Endodermal cell (in vitro differentiated cells): ENCODE results near the gene CHRD. TPM values are rescaled to one million over a fixed set of nuclear protein-coding genes. Genes with fewer than 3 reads are reported as not detected.

ENCODE experiments used
- DNase-seq: peaks from one replicate; pipeline ENCODE4 v3.0.0-alpha.2; 2017
- H3K27ac ChIP-seq: 2 replicates; pipeline ENCODE4 v1.5.1; 2013; ENCODE audit warnings: mild to moderate bottlenecking, low read depth, low read length, moderate library complexity
- H3K27me3 ChIP-seq: 2 replicates; pipeline ENCODE4 v1.6.1; 2013; ENCODE audit warnings: mild to moderate bottlenecking, low read length, moderate library complexity; ENCODE audit not compliant: insufficient read depth, control insufficient read depth, poor library complexity, severe bottlenecking
- H3K36me3 ChIP-seq: 2 replicates; pipeline ENCODE4 v1.7.0; 2013; ENCODE audit warnings: mild to moderate bottlenecking, low read length, moderate library complexity; ENCODE audit not compliant: control insufficient read depth, insufficient read depth
- H3K4me1 ChIP-seq: one replicate; pipeline ENCODE4 v1.7.0; 2013; ENCODE audit warnings: low read length; ENCODE audit not compliant: control insufficient read depth, insufficient read depth
- H3K4me3 ChIP-seq: 2 replicates; pipeline ENCODE4 v1.5.1; 2013; ENCODE audit warnings: mild to moderate bottlenecking, low read length, moderate library complexity
- H3K9ac ChIP-seq: 2 replicates; pipeline ENCODE4 v1.6.1; 2013; ENCODE audit warnings: mild to moderate bottlenecking, low read length, moderate library complexity; ENCODE audit not compliant: poor library complexity, severe bottlenecking; ENCODE audit errors: extremely low read depth
- H3K9me3 ChIP-seq: 2 replicates; pipeline ENCODE4 v1.6.1; 2013; ENCODE audit warnings: mild to moderate bottlenecking, low read length, moderate library complexity; ENCODE audit not compliant: control insufficient read depth
- H3K27ac Mint-ChIP-seq: 2 replicates; pipeline ENCODE4 v1.8.0; 2020; ENCODE audit warnings: mixed read lengths
- H3K27me3 Mint-ChIP-seq: 2 replicates; pipeline ENCODE4 v1.8.0; 2021; ENCODE audit warnings: mild to moderate bottlenecking, mixed read lengths; ENCODE audit not compliant: insufficient read depth
- H3K36me3 Mint-ChIP-seq: 2 replicates; pipeline ENCODE4 v1.8.0; 2020; ENCODE audit warnings: low read depth, mixed read lengths
- H3K4me1 Mint-ChIP-seq: 2 replicates; pipeline ENCODE4 v1.8.0; 2020; ENCODE audit warnings: mixed read lengths
- H3K4me3 Mint-ChIP-seq: 2 replicates; pipeline ENCODE4 v1.8.0; 2020; ENCODE audit warnings: mild to moderate bottlenecking, moderate library complexity, mixed read lengths
- H3K9me3 Mint-ChIP-seq: 2 replicates; pipeline ENCODE4 v1.8.0; 2020; ENCODE audit warnings: mild to moderate bottlenecking, mixed read lengths
- WGBS, 2 experiments: methylation state at CpG; one replicate each; pipeline versions ENCODE4 v1.1.5 to v1.1.7; 2013; ENCODE audit warnings: missing lambda C conversion rate in 2 of 2, mixed read lengths in 1 of 2; ENCODE audit not compliant: insufficient coverage in 1 of 2, insufficient read length in 1 of 2; 5-methylcytosine and 5-hydroxymethylcytosine counted together
- total RNA-seq, 2 donors: library from RNA; stranded (reverse); fragmentation: NEBNext Ultra II Directional in 1 of 2; extraction: Animal tissue kit (Norgen Biotek cat#: 25700) in 1 of 2; gene quantifications; 2 replicates in 1 of 2; 3 replicates in 1 of 2; pipeline ENCODE4 v1.2.1, GENCODE V29; 2021
- TF ChIP-seq, protein P1 (sequence below): fragments of 200-600 bp; sonication (generic); conservative IDR thresholded peaks from 2 replicates; pipeline ENCODE4 v1.5.0; 2021; ENCODE audit warnings: antibody characterized with exemption, mild to moderate bottlenecking

CHRD gene
- total RNA-seq, 2 donors from 2014 or later: 5.0 to 17.4 TPM

GRCh38 chr3:184380627-184381260 lies 890 bp downstream of the CHRD start:
- Histone ChIP-seq H3K36me3 (no peaks in the 10 kb centered on the region), H3K4me3 (peak overlapping the region; percentile 64), H3K27ac (no peak overlapping the region), H3K9ac (no peak overlapping the region), H3K9me3 (no peaks in the 10 kb centered on the region), H3K4me1 (peaks cover 6% of the 10 kb centered on the region), H3K27me3 (peaks cover 46% of the 10 kb centered on the region)
- H3K9me3 Mint-ChIP-seq: no peaks in the 10 kb centered on the region
- no peak overlapping the region for H3K27ac Mint-ChIP-seq
- peaks cover 57% of the 10 kb centered on the region for H3K27me3 Mint-ChIP-seq
- DNase-seq: peak; percentile 64
- WGBS, 2 experiments: 0 to 3% methylated on average over 32 to 42 of the region's 42 CpGs
- peaks cover 28% of the 10 kb centered on the region for H3K4me1 Mint-ChIP-seq
- H3K36me3 Mint-ChIP-seq: no peaks in the 10 kb centered on the region
- TF ChIP-seq, protein P1, sequence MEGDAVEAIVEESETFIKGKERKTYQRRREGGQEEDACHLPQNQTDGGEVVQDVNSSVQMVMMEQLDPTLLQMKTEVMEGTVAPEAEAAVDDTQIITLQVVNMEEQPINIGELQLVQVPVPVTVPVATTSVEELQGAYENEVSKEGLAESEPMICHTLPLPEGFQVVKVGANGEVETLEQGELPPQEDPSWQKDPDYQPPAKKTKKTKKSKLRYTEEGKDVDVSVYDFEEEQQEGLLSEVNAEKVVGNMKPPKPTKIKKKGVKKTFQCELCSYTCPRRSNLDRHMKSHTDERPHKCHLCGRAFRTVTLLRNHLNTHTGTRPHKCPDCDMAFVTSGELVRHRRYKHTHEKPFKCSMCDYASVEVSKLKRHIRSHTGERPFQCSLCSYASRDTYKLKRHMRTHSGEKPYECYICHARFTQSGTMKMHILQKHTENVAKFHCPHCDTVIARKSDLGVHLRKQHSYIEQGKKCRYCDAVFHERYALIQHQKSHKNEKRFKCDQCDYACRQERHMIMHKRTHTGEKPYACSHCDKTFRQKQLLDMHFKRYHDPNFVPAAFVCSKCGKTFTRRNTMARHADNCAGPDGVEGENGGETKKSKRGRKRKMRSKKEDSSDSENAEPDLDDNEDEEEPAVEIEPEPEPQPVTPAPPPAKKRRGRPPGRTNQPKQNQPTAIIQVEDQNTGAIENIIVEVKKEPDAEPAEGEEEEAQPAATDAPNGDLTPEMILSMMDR: no peak
- peak overlapping the region; percentile 52 for H3K4me3 Mint-ChIP-seq

DNA sequence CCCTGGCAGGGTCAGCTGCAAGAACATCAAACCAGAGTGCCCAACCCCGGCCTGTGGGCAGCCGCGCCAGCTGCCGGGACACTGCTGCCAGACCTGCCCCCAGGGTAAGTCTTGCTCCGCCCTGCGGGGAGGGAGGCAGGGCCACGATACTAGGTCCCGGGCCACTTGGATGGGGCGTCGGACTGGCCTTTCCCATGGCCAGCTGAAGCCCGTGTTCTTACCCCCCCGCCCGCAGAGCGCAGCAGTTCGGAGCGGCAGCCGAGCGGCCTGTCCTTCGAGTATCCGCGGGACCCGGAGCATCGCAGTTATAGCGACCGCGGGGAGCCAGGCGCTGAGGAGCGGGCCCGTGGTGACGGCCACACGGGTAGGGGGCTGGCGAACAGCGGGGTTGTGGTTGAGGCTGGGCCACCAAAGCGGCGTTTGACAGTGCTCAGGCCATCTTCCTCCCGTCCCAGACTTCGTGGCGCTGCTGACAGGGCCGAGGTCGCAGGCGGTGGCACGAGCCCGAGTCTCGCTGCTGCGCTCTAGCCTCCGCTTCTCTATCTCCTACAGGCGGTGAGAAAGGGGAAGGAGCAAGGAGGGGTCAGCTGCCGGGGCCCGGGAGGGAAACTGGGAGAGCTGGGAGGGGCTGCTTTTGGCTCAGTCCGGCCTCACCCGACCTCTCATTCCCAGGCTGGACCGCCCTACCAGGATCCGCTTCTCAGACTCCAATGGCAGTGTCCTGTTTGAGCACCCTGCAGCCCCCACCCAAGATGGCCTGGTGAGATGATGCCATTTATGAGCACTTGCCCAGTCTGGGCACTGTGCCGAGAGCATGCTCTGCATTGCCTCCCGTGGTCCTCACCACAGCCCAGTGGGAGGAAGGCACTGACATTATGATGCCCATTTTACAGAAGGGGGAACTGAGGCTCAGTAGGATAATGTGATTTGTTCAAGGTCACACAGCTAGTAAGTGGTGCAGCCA lies 1.7 kb downstream of the CHRD start:
- no peak overlapping the region for H3K27ac ChIP-seq
- H3K4me1 Mint-ChIP-seq: peaks cover 28% of the 10 kb centered on the region
- H3K9ac ChIP-seq: no peak overlapping the region
- TF ChIP-seq, protein P1: no peak
- peaks cover 6% of the 10 kb centered on the region for H3K4me1 ChIP-seq
- H3K27me3 Mint-ChIP-seq: peaks cover 56% of the 10 kb centered on the region
- H3K4me3 Mint-ChIP-seq: peak overlapping the region; percentile 52
- no peak overlapping the region for H3K27ac Mint-ChIP-seq
- H3K36me3 Mint-ChIP-seq: no peaks in the 10 kb centered on the region
- H3K9me3 ChIP-seq: no peaks in the 10 kb centered on the region
- H3K27me3 ChIP-seq: peaks cover 46% of the 10 kb centered on the region
- 11 to 22% methylated on average over 15 to 55 of the region's 55 CpGs for WGBS, 2 experiments
- peak; percentile 83 for DNase-seq
- H3K9me3 Mint-ChIP-seq: no peaks in the 10 kb centered on the region
- H3K36me3 ChIP-seq: no peaks in the 10 kb centered on the region
- peak overlapping the region; percentile 64 for H3K4me3 ChIP-seq

DNA sequence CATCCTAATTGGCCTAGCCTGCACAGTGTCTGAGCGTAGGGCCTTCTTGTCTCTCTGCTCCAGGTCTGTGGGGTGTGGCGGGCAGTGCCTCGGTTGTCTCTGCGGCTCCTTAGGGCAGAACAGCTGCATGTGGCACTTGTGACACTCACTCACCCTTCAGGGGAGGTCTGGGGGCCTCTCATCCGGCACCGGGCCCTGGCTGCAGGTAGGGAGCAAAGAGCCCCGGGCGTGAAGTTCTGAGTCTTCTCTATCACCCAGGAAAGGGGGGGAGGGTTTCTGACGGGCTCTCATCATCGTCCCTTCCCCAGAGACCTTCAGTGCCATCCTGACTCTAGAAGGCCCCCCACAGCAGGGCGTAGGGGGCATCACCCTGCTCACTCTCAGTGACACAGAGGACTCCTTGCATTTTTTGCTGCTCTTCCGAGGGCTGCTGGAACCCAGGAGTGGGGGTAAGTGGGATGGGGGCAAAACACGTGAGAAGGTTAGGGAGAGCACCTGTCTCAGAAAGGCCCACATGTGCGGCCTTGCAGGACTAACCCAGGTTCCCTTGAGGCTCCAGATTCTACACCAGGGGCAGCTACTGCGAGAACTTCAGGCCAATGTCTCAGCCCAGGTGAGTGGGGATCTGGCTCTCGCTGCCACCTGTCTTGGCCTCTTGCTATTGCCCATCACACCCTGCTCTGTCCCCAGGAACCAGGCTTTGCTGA lies 2.6 kb downstream of the CHRD start:
- TF ChIP-seq, protein P1: no peak
- Histone ChIP-seq H3K27me3 (peaks cover 46% of the 10 kb centered on the region), H3K4me1 (peaks cover 3% of the 10 kb centered on the region), H3K9ac (no peak overlapping the region), H3K9me3 (no peaks in the 10 kb centered on the region), H3K4me3 (no peak overlapping the region), H3K27ac (no peak overlapping the region), H3K36me3 (no peaks in the 10 kb centered on the region)
- Mint-ChIP-seq H3K4me1 (peaks cover 20% of the 10 kb centered on the region), H3K9me3 (no peaks in the 10 kb centered on the region), H3K36me3 (no peaks in the 10 kb centered on the region), H3K27ac (no peak overlapping the region), H3K4me3 (no peak overlapping the region), H3K27me3 (peaks cover 54% of the 10 kb centered on the region)
- no peak for DNase-seq
- WGBS, 2 experiments: 90 to 98% methylated on average over 8 to 16 of the region's 16 CpGs
